Ureter (tissue), 1 donor: ENCODE results near the gene GRHPR. TPM values are rescaled to one million over a fixed set of nuclear protein-coding genes. Genes with fewer than 3 reads are reported as not detected.
A peak's percentile ranks its signal among the peaks of the same experiment; 100 is the strongest.

Experiments used
- DNase-seq: peaks from one replicate; pipeline ENCODE4 v3.0.0-alpha.2; 2020; ENCODE audit warnings: low spot score
- total RNA-seq: library from RNA; stranded (reverse); gene quantifications from one replicate; pipeline ENCODE4 v1.2.4, GENCODE V29; 2023
- donor health status: DM: yes; HTN: yes; CAD: no.

Gene GRHPR
- total RNA-seq, 1 donor from 2014 or later = 74.2 TPM

DNA sequence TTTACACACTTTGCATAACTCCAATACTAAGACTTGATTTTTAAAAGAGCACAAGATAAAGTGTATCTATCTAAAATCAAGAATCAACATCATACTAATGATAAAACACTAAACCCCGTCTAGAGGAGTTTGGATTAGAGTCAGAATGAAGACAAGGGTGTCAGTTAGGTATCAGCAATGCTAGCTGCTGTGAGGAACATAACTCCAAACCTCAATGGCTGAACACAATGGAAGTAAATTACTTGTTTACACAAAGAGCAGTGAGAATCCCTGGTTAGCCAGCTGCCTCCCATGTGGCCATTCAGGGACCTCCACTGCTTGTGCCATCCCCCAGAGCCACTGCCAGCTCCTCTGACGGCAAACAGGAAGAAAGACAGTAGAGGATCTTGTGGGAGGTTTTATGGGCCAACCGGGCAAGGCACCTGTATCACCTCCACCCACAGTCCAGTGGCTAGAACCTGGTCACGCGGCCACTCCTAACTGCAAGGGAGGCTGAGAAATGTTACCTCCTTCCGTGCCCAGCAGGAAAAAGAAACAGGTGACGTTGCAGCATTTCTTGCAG lies 24.0 kb upstream of the GRHPR start:
- DNase-seq = no peak

DNA sequence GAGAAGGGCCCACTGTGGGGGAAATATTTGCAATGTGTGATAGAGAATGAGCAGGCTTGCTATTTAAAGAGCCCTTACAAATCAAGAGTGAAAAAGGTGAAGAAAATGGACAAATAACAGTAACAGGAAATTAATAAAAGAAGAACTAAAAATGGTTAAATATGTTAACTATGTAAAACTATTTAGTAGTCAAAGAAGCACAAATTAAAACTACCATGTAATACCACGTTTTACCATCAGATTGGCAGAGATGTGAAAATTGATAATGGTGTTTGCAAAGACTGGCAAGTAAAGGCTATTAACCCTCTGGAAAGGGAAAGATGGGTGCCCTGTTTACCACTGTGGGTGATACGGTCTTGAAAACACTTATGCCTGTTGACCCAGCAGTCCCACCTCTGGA lies 23.2 kb upstream of the GRHPR start:
- DNase-seq = no peak

DNA sequence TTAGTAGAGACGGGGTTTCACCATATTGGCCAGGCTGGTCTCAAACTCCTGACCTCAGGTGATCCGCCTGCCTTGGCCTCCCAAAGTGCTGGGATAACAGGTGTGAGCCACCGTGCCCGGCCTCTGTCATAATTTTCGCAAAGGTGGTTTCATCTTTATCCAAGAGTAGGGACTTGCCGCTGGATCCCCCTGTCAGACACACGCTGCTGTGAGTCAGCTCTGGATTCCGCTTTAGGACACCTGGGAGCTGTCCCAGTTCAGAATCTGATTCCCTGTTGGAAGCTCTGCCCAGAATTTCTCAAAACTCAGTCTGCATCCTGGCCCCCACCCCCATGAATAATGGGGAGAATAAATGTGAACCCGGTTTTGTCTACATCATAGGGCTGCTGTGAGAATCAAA lies 17.9 kb upstream of the GRHPR start:
- no peak for DNase-seq

DNA sequence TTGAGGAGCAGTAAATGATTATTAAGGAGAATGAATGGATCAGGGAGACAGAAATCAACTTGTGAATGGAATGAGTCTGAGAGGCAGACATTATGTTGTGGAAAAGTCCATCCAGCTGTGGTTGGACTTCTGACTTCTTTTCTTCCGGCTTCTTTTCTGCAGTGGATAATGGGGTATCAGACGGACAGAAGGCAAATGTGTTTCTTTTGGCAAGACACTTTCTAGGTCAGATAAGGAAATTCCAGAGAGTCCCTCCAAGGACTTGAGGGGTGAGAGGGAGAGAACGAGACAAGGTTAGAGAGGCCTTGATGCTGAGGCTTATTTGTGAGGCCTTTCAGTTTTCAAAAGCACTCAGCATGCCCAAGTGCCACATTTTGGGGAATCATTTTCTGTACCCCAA lies 17.1 kb upstream of the GRHPR start:
- no peak for DNase-seq

DNA sequence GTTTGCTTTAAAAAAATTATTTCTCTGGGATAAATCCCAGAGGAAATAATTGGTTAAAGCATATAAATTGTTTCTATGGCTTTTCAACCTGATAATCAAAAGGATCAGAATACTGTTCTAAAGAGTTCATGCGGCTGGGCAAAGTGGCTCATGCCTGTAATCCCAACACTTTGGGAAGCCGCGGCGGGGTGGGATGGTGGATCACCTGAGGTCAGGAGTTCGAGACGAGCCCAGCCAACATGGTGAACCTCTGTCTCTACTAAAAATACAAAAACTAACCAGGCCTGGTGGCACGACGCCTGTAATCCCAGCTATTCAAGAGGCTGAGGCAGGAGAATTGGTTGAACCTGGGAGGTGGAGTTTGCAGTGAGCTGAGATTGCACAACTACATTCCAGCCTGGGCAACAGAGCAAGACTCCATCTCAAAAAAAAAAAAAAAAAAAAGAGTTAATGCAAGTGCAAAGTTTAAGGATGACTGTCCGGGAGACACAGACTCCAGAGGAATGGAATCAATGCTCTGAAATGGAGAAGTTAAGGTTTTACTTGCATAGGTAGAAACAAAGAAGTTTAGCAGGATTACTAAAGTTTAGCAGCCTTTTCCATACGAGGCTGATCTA lies 16.6 kb upstream of the GRHPR start:
- no peak for DNase-seq

DNA sequence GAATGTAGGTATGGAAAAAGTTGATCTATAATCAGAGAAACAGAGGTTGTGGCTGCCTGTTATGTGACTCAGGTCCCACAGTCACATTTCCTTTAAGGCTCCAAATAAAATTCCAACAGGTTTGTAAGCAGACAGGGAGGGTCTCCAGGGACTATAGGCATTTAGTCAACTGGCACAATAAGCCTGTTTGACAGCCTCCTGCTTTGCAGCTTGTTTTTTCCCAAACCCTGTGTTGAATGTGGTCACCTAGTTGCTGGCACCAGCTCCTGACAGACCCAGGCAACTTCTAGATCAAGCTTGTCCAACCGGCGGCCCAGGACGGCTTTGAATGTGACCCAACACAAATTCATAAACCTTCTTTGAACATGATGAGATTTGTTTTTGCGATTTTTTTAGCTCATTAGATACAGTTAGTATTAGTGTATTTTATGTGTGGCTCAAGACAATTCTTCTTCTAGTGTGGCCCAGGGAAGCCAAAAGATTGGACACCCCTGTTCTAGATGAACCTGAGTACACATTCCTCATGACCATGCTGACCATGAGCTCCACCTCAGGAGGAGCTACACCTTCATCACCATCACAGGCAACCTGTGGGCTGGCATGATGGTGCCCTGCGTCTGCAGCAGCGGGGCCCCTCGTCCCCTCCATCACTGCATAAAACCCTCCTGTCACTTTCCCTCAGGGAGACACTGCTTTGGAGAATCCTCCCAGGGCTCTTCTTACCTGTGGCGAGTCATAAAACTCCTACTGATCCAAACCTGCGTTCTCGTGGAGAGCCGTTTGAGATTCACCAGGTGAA lies 15.7 kb upstream of the GRHPR start:
- no peak for DNase-seq

DNA sequence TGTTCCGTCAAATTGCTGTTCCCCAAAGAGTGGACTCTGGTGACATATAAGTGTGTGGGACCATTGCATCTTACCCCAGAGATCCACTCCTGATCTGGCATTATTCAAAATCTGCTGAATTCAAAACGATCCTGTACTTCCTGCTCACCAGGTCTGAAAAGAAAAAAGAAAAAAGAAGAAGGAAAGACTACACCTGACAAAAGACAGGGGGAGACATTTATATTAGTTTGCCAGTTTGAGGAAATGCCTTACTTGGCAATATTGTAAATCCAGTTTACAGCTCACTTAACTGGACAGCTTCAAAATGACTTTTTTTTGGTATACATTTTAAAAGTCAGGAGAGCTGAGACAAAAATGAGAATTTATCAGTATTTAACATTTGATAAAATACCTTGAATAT lies 15.0 kb upstream of the GRHPR start:
- DNase-seq = no peak

DNA sequence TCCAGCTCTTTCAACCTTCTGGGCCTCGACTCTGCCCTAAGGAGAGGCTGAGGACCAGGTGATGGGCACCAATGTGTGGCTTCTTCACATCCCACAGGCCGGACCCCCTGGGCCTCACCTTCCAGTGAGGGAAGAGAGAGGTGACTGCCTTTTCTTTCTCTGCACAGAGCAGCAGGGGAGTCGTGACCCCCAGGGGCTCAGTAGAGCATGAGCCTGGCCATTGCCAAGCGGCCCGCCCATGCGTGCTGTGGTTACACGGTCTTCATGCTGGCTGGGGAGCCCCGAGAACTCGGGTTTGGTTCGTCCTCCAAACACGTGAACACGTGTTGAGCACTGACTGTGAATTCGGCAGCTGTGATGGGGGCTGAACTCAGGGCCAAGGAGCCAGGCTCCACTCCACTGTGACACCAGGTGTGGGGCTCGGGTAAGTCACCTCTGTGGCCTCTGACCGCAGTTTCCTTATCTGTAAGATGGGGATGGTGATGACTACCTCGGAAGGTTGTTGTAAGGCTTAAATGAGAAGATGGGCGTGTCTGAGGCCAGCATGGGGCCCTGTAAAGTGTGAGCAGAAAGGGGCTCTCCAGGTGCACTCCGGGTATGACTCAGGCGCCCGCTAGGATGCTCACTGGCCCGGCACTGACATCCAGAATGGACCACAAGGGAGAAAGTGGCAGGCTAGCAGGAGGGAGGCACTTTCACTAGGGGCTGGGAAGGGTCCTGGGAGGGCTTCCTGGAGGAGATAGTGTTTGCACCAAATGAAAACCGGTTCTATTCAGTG lies 13.4 kb upstream of the GRHPR start:
- DNase-seq = no peak

DNA sequence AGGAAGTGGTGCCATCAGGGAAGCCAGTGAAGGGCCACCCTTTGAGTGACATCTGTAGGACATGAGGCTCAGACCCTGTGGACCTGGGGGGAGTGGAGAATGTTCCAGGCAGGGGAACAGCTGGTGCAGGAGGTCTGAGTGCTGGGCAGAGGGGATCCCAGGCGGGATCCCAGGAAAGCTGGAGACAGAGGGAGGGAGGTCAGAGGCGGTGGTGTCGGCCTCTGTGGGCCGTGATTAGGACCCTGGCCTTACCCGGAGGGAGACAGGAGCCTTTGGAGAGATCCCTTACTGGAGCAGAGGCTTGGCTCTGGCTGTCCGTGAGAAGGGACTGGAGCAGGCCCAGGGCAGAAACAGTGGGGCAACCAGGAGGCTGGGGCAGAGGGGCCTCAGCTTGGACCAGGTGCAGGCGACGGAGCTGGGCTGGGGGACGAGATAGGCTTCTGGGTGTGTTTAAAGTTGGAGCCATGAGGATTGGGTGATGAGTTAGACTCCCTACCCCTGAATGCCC lies 12.1 kb upstream of the GRHPR start:
- no peak for DNase-seq

DNA sequence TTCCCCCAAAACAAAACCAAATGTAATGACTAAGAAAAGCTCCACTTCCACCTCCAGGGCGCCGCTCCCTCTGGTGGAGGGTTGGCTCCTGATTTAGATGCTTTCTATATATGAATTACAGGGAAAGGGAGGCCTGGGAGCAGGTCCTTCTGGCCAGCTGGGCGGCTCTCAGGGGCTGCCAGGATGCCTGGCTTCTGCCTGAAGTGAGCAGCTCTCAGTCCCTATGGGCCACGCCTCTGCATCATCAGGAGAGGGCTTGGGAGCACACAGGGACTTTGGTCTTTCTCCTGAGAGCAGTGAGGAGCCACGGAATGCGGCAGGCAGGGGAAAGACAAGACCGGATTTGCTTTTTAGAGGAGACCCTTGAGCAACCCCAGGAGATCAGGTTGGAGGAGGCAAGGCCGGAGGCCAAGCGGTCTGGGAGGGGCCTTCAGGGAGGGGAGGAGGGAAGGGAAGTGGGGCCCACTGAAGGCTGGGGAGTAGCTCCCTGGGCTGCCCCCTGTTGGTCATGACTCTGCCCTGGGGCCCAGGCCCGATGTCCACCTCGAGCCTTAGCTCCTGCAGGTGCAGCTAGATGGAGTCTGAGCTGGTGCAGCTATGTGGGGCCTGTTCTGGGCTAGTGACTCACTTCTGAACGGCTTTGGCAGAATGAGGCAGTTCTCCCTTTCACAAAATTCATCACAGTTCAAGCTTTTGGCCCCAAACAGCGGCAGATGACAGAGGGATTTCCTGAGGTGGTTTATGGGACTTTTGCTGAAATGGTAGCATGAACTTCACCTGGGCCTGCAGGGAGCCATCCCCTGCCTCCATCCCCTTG lies 11.3 kb upstream of the GRHPR start:
- DNase-seq = no peak

DNA sequence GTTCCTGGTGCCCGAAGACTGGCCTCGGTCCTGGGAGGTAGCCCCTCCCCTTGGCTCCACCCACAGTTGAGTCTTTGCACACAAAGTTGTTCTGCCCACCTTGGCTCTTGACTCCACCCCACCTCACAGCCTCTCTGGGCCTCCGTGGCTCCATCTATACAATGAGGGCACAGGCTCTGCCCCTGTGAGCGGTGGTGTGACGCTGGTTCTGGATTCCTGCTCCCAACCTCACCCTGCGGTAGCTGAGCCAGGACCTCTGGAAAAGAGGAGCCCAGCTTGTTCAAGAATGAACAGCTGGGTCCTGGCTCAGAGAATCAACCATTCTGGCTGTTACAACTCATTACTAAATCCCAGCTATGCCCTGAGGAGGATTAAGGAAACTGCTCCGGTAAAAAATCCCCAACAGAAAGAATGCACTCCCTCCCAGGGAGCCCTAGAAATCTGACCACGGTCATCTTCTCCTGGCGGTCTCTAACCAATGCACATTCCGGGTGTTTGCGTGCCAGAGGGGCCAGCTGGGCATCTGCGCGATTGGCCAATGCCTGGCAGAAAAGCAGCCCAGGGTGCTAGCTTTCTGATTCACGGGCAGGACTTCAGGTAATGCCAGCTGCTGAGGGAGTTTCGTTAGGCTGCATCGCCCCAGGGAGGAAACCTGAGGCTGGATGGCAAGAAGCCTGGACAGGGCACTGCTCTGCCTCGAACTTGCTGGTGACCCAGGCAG lies 9.9 kb upstream of the GRHPR start:
- no peak for DNase-seq

DNA sequence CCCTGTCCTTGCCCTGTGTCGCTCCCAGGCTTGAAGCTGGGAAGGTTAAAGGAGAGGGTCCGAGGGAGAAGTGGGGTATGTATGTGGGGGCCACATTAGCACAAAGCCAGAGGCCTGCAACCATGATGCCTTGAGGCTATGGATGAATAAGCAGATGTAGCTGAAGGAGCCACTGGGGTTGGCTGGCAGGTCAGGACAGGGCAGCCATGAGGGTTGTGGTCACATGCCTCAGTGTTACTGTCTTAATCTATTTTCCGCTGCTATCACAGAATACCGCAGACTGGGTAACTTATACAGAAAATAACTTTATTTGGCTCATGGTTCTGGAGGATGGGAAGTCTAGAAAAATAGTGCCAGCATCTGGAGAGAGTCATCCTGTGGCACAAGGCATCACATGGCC lies 9.2 kb upstream of the GRHPR start:
- DNase-seq = no peak

DNA sequence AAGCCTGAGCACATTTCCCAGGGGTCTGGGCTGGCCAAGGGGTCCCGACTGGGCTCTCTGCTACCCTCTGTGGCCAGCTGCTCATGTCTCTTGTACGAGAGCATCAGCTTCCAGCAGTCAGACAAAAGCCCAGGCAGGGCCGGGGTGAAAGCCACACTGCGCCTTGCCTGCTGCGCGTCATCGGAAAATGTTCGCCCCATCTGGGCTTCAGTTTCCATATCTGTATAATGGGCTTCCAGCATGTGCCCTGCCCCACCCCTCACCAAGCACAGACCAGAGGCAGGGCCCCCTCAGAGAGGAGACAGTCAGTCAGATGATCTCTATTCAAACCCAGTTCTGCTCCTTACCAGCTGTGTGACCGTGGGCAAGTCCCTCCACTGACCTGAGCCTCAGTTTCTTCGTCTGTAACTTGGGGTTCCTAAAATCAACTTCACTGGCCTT lies 8.0 kb upstream of the GRHPR start:
- DNase-seq = no peak

DNA sequence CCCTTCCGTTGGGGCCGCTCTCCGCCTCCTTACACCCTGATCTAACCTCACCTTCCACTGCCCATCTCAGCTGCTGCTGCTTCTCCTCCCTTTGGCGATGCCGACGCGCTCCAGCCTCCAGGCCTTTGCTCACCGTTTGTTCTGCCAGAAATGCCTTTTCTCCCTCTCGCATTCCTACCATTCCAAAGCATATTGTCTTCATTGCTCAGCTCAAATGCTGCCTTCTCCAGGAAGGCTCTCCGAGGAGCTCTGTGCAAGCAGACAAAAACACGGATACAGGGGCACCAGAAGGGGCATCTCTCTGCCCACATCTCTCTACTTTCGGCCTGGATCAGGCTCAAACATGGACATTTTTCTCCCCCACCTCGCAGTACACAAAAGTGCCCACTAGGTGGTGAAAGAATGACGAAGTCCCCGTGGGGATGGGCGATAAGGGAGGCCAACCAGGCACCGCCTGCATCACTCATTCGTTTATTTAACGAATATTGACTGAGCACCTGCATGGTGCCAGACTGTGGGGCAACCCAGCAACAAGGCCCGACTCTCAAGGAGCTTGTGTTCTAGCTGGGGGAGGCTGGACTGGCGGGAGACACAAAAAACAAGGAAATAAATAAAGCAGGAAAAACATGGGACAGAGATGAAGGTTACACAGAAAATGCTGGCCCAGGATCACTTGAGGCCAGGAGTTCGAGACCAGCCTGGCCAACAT lies 7.3 kb upstream of the GRHPR start:
- peak; percentile 74 for DNase-seq

DNA sequence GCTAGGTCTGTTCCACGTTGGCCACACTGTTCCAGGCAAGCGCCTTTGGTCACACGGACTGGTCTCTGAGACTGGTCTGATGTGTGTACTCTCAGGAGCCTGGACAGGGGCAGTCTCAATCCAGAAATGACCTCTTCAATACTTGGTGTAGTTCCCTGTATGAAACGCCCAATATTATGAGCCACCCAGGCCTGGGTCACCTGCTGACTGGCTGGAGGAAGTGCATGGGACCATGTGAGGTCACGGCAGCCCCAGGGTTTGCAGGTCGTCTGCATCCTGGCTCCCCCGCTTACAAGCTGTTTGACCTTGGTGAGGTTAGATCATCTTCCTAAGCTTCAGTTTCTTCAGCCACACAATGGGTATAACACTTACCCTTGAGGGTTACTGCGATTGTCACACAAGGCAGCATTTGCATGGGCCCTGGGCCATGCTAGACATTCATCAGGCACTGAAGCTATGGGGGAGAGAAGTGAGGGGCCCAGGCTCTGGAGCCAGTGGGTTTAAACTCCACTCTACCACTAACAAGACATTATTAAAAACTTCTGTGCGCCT lies 5.2 kb upstream of the GRHPR start:
- no peak for DNase-seq

DNA sequence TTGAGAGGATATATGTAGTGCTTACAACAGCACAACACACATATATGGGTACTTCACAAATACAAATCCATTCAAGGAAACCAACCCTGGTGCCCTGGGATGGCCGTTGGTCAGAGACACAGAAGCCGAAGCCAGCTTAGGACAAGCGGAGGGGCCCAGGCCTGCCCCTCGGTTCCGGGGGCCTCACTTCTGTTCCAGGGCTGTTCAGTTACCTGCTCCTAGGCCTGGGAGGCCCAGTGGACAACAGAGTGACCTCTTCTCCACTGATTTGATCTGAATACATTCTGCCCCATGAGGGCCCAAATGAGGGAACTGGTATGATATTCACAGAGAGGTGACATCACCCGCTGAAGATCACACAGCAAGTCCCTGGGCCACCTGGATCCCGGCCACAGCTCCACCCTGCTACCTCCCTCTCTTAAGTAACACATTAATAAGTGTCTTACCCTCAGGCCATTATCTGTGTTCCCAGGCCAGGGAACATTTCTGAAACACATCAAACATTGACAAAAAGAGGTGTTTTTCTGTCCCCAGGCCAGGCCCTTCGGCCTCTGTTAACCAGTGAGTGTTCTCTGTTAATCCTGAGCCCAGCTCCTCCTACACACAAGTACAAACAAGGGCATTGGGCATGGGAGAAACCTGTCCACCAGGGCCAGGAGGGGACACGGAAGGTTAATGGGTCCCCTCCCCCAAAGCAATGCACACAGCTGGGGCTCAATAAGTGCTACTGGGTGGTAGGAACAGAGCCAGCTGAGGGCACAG lies 4.5 kb upstream of the GRHPR start:
- DNase-seq = no peak

DNA sequence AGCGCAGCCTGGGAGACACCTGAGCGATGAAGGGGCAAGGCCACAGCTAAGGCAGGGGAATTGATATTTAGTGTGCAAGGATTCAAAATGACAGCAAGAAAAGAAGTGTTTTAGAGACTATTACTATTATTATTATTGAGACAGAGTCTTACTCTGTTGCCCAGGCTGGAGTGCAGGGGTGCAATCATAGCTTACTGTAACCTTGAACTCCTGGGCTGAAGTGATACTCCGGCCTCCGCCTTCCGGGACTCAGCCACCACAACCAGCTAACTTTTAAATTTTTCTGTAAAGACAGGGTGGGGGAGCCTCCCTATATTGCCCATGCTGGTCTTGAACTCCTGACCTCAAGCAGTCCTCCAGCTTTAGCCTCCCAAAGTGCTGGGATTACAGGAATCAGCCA lies 3.3 kb upstream of the GRHPR start:
- no peak for DNase-seq

DNA sequence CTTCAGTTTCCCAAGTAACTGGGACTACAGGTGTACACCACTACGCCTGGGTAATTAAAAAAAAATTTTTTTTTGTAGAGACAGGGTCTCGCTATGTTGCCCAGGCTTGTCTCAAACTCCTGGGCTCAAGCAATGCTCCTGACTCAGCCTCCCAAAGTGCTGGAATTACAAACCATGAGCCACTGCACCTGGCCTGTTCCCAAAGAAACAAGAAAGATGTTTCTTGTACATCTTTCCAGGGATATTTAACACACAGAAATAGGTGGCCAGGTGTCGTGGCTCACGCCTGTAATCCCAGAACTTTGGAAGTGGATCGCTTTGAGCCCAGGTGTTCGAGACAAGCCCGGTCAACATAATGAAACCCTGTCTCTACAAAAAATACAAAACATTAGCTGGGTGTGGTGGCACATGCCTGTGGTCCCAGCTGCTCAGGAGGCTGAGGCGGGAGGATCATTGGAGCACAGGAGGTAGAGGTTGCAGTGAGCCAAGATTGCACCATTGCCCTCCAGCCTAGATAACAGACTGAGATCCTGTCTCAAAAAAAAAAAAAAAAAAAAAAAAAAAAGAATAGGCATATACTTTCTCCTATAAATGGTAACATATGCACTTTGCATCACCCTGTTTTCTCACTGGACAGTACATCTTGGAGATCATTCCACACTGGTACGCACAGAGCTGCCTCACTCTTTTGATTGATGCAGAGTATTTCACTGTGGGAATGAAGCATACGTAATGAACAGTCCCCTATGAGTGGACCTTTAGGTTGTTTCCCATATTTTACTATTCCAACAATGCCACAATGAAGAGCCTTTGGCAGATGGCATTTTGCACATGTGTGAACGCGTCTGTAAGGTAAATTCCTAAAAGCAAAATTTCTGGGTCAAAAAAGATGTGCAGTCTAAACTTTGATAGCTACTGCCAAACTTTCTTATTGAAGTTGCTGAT lies 2.0 kb upstream of the GRHPR start:
- no peak for DNase-seq
